HL-60 (cell line): ENCODE measurements around the gene PACS1.

Source experiments
- CTCF ChIP-seq: IDR thresholded peaks from one replicate; pipeline ENCODE4 v1.5.1; 2011; ENCODE audit warnings: low read length, control low read depth, inconsistent platforms; ENCODE audit not compliant: insufficient read depth
- GABPA ChIP-seq: IDR thresholded peaks from 2 replicates; pipeline ENCODE4 v1.6.1; 2012; ENCODE audit warnings: low read depth
- POLR2AphosphoS5 ChIP-seq: IDR thresholded peaks from 2 replicates; pipeline ENCODE4 v1.6.1; 2012; ENCODE audit warnings: low read depth
- REST ChIP-seq: IDR thresholded peaks from 2 replicates; pipeline ENCODE4 v1.6.1; 2012; ENCODE audit warnings: low read depth; ENCODE audit not compliant: insufficient replicate concordance

- TF ChIP-seq POLR2AphosphoS5: no peak
- no peak for TF ChIP-seq CTCF
- TF ChIP-seq REST: no peak
- no peak for TF ChIP-seq GABPA
Measured at GRCh38 chr11:66194391-66194790, 124.3 kb downstream of the PACS1 start.
